SIG-M5 treated with dmso at 0.1 percent for 504 hours (cell line): ENCODE data around the gene RNU1-1.
"Not testable (repeated sequence)": the region's sequence is repeated elsewhere in the genome, so short reads cannot be mapped to it uniquely, and the experiment has no call there.

Experiments
- DNase-seq: peaks from one replicate; lab custom pipeline; 2025; ENCODE audit not compliant: unreplicated experiment; lab: John Stamatoyannopoulos, UW

The RNU1-1 gene

DNA sequence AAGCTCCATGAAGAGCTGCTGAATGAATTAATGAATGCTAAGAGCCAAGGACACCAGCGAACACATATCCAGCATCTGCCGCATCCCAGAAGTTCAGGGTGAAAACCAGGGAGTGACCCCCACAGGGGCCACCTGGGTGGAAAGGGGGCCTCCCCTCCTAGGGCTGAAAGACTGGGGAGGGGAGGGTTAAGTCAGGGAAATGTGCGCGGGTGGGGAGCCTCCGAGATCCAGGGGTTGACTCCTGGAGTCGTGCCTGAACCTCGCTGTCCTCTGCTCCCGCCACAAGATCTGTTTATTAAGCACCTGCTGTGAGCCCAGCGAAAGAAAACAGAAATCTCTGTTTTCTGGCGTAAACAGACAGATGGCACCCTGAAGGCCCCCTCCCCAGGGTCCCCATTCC is 16.0 kb downstream of the RNU1-1 start:
- DNase-seq = not testable (repeated sequence)

DNA sequence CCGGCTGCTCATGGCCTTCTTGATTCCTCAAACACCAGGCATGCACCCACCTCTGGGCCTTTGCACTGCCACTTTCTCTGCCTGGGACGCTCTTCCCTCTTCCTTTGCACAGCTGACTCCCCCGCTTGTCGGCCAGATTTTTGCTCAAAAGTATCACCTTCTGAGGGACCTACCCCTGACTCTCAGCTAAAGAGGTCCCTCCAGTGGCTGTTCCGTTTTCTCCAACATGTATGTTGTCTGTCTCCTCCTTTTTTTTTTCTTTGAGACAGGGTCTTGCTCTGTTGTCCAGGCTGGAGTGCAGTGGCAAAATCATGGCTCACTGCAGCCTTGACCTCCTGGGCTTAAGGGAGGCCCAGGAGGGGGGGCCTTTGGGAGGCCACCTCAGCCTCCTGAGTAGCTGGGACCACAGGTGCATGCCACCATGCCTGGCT is 16.6 kb downstream of the RNU1-1 start:
- DNase-seq = not testable (repeated sequence)

DNA sequence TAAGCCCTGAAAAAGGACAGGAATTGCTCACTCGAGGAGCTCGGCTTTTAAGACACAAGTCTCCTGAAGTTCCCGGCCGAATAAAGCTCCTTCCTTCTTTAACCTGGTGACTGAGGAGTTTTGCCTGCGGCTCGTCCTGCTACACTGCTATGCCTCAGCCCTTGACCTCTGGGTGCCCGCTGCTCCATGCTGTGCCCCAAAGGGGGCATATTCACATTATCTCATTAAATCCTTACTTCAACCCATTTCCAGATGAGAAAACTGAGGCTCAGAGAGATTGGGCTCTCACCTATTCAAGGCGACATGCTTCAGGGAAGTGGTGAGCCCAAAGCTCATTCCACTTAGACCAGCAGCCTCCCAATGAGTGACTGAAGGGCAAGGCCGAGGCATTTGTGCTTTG is 20.4 kb downstream of the RNU1-1 start:
- not testable (repeated sequence) for DNase-seq

DNA sequence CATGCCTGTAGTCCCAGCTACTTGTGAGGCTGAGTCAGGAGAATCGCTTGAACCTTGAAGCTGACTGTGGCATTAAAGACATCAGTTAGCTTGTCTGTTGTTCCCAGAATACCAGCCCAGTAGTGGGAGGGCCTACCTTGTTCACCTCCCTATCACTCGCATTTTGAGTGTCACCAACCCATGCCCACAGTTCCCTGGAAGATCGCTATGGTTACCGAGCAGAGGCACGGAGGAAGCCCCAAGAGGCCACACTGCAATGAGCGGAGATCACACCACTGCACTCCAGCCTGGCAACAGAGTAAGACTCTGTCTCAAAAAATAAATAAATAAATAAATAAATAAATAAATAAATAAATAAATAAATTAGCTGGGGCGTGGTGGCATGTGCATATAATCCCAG is 21.1 kb downstream of the RNU1-1 start:
- not testable (repeated sequence) for DNase-seq

DNA sequence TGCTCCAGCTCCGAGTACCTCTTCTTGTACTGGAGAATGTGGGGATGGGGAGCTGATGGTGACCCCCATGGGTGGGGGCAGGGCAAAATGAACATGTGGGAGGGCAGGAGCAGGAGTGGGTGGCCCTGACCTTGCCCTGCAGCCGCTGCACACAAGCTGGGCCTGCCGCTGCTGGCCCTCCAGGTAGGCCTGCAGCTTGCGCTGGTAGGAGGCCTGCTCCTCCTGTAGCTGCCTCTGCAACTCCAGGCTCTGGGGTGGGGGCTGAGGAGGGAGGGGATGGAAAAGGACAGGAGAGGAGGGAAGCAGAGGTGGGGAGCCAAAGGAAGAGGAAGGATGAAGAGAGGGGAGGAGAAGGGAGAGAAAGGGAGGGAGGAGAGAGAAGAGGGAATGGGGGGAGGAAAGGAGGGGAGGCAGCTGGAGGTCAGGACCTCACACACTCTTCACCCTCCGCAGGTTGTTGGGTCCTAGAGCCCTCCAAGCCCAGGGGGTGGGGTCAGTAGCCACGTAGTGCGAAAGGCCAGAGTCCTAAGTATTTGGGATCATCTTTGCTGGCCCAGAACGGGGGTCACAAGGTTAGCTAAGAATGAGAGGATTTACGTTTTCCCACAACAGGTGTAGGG is 22.9 kb downstream of the RNU1-1 start:
- DNase-seq = no peak

DNA sequence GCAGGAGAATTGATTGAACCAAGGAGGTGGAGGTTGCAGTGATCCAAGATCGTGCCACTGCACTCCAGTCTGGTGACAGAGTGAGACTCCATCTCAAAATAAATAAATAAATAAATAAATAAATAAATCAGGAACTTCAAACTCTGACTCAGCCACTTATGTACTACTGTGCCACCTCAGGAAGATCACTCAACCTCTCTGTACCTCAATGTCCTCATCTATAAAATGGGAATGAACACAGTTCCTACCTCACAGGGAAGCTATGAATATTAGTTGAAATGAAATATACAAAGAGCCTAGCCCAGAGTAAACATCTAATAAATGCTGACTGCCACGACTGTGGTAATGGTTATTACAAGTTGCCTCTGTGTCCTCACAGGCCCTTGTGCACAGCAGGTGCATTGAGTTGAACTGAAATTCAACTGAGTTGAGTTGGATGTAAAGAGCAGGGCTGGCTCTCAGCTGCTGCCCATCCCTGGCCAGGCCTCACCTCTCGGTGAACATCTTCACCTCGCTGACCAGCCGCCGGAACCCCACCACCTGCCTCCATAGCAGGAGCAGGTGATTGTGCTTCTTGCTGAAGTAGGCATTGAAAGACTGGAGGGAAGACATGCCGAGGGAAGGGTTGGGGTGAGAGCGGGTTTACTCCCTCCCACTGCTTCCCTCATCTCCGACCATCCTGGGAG is 24.7 kb downstream of the RNU1-1 start:
- DNase-seq = not testable (repeated sequence)

DNA sequence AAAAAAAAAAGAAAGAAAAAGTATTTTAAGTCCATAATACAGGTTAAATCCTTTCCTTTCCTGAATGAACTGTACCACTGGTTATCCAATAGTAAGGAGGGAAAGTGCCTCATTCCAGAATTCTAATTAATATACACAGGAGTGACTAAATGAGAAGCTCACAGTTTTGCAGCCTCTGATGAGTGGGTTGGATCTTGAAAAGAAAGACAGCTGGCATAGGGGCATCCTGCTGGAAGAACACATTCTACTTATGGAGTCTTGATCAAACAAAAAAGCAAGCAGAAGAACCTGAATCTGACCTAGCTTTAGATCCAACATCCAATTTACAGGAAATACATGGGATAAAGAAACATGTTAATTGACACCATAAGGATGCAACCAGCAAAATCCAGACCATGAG is 27.1 kb downstream of the RNU1-1 start:
- not testable (repeated sequence) for DNase-seq

DNA sequence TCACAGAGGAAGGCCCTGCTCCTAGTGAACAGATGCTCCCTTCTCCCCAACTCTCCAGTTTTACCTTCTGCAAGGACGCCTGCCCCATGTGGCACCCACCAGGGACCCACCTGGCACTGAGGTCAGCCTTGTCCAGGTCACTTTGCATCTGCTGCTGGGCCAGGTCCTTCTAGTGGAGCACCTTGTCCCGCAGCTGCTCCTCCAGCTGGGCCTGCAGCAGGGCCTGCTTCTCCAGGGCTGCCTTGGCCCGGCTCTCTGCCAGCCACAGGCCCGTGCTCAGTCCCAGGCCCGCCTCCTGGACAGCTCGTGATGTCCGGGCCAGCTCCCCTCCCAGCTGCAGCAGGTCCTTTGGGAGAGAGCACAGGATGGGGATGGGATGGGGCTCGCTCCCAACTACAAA is 27.8 kb downstream of the RNU1-1 start:
- not testable (repeated sequence) for DNase-seq

DNA sequence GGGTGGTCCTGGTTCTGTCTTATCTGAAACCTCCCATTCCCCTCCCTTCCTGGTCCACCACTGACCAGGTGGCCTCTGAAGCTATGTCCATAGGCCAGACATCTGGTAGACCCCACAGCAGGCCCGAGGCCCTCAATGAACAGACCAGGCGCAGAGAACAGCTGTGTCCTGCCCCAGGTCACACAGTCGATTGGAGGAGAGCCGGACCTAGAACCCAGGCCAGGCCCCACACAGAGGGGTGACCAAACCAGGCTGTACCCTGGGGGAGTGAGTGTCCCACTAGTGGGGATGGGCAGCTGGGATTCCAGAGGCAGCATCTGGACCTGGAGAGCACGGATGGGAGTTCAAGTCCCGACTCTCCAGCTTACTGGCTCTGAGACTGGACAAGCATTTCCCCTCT is 29.2 kb downstream of the RNU1-1 start:
- no peak for DNase-seq

DNA sequence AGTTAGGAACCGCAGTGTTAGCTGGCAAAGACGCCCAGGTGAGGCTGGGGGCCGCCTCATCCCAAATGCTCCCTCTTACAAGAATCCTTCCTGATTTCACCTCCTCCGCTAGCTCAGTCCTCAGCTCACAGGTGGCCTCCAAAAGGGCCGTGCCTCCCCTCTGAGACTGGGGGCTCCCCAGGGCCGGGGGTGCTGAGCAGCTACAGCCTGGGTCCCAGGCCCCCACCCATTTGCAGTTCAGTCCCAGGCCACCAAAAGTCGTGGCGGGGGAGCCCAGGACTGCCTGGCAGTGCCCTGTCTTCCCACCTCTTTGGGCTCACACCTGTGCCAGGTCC is 29.6 kb downstream of the RNU1-1 start:
- no peak for DNase-seq

DNA sequence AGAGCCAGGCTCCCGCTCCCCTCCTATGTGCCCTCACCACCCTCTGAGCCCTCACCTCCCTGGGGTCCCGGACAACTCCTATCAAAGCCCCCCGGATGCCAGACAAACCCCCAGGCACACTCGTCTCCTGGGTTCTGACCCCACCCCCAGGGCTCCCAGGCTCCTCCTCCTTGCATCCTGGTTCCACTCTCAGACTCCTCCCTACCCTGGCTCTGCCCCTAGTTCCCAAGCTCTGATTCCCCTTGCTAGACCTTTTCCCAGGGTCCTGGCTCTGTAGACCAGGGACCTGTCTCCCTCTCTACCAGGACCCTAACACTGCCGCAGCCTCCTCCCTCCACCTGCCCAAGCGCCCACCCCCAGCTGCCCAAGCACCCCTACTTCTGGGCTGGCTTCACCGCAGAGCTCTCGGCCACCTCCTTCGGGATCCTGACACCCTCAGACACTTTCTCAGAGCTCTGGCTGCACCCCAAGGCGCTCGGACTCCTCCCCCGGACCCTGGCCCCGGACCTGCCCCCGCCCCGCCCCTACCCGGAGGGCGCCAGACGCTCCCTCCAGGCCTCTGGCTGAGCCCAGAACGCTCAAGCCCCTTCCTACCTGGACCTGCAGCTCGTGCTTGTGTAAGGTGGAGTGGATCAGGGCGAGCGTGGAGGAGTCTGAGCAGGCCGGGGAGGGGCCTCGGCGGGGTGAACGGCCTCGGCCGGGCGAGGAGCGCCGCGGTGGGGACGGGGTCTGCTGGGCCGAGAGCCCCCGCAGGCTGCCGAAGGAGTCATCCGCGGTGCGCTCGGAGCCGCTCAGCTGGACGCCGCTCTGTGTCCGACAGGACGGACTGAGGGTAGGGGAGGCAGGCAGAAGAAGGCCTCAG is 30.2 kb downstream of the RNU1-1 start:
- not testable (repeated sequence) for DNase-seq

DNA sequence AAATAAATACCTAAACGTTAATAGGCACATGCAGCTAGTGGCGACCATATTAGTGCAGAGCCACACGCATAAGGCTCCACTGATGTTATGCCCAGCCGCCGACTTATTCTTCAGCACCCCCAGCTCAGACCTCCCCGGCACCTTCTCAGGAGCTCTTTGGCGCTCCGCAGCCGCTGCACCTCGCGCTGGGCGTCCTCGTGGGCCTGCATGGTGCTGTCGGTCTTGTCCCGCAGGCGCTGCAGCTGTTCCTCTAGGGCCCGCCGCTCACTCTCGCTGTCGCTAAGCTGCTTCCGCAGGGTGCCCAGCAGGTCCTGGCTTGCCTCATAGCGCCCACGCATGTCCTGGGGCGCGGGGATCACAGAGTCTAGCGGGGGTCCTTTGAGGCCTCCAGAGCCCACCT is 30.9 kb downstream of the RNU1-1 start:
- DNase-seq = not testable (repeated sequence)

DNA sequence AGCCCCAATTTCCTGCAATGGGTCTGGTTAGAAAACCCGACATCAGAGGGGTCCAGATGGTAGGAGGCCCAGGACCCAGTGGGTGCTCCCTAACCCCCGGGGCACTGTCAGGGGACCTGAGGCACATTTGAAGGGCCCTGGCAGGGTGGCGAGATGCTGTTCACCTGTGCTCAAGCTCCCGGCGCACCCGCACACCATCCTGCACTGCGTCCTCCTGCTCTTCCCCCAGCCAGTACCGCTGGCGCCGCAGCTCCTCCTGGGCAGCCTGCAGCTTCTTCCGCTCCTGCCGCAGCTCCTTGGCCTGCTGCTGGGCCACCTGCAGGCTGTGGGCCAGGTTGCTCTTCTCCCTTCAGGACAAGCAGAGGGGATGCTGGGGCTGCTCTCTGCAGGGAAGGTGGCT is 36.0 kb downstream of the RNU1-1 start:
- DNase-seq = no peak

DNA sequence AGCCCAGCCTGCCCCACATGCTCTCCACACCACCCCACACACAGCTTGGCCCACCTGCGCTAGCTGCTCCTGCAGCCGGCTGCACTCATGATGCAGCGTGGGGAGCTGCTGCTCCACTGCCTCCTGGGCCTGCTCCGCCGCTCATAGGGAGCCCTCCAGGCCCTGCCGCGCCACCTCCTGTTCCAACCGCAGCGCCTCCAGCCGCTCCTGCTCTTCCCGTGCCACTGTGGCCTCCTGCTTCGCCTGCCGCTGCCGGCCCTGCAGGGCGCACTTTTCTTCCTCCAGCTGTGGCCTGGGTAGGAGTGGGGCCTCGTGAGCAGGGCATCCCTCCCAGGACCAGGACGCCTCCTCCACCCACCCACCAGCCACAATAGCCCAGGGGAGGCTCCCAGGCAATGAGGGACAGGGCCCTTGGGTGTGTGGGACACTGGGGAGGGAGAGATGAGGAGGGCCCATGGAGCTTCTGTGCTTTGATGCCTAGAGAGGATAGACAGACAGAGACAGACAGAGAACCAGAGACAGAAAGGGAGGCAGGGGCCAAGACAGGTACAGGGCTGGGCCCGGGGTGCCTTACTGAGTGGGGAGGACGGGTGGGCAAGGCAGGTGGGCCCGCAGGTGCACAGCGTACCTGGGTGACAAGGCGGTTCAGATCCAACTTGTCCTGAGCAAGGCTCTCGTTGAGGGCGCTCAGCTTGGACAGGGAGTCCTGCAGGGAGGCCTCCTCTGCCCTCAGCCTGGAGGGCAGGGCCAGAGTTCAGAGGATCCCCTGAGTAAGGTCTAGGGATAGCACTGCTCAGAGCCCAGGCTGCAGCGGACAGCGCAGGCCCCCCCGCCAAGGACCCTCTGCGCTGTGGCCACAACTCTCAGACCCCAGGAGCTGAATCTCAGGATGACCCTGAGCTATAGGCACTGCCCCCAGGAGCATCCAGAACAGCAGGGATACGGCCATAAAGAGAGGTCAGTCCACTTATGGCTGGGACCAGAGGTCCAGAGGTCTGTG is 38.0 kb downstream of the RNU1-1 start:
- not testable (repeated sequence) for DNase-seq

DNA sequence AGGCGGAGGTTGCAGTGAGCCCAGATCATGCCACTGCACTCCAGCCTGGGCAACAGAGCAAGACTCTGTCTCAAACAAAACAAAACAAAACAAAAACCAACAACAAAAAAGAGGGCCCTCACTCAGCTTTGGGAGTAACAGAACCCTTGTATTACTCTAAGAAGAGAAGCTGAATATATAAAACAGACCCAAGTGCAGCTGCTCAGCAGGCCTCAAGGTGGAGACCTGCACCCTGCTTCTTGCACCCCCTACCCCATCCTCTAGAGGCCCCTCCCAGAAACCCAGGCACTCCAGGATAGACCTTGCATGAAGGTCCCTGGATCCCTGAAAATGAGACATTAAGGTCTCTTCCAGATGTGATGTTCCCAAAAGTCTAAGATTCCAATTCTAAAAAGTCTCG is 39.2 kb downstream of the RNU1-1 start:
- DNase-seq = not testable (repeated sequence)

DNA sequence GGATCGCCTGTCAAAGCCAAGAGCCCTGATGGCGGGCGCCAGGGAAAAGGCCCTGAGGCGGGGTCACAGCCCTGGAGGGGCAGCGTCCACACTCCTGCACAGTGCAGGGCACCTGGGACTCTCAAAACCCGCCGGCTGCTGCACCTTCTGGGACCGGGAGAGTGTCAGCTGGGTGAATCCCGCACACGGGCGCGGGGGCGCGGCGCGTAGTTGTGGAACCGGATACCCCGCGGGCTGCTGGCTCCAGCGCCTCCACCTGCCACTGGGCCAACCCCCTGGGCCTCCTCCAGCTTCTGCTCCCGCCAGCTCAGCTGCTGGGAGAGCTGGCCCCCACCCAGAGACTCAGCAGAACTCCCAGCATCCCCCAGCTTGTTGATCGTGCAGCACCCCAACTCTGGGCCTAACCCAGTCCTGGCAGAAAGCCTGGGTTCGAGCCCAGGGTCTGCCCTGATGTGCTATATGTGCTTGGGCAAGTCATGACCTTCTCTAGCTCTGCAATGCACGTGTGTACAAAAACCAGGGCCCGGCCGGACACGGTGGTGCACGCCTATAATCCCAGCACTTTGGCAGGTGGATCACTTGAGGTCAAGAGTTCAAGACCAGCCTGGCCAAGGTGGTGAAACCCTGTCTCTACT is 39.8 kb downstream of the RNU1-1 start:
- no peak for DNase-seq

DNA sequence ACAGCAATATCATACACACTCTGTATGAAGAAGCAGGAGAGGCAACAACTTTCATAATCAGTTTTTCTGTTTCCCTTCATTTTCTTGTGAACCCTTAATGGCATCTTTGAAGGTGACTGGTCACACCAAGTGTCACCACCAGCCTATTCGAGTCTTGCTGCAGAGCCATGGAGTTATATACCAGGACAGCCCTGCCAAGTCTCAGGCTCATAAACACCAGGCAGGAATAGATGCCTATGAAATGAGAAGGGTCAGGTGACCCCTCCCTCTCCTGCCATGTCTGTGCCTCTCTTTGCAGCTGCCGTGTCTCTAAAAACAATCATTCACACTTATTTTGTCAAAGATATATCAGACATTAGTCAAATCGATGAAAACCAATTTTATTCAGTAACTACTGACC is 45.5 kb downstream of the RNU1-1 start:
- no peak for DNase-seq

DNA sequence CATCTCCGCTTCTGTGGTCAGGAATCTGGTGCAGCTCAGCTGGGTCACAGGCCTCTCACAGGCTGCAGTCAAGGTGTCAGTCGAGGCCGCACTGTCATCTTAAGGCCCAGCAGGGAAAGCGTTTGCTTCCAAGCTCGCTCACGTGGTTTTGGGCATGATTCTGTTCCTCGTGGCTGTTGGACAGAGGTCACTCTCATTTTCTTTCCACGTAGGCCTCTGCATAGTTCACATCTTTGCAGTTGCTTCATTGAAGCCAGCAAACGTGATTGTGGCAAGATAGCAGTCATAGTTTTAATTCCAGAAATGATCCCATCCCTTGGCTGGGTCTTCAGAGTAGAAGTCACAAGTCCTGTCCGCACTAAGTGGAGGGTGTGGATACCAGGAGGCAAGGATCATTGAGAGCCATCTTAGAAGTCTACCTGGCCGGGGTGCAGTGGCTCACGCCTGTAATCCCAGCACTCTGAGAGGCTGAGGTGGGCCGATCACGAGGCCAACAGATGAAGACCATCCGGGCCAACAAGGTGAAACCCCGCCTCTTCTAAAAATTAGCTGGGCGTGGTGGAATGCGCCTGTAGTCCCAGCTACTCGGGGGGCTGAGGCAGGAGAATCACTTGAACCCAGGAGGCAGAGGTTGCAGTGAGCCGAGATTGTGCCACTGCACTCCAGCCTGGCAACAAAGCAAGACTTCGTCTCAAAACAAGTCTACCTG is 49.0 kb downstream of the RNU1-1 start:
- no peak for DNase-seq
